Activated T-cell treated with anti-CD3 and anti-CD28 coated beads, Interleukin-2, amount 50 U/mL, for 72 hours (primary cell): Measurements from ENCODE around the gene KREMEN1. TPM values are rescaled to one million over a fixed set of nuclear protein-coding genes. Genes with fewer than 3 reads are reported as not detected.
"Not testable (repeated sequence)": the region's sequence is repeated elsewhere in the genome, so short reads cannot be mapped to it uniquely, and the experiment has no call there.

Experiments used
- ATAC-seq, 2 donors: fragments of 150-1000 bp; cut with Tn5 transposase; replicated peaks in 1 of 2; 2 replicates each; pipeline ENCODE4 v1.10.0; 2021; ENCODE audit warnings: moderate library complexity in 2 of 2, mild to moderate bottlenecking in 1 of 2
- DNase-seq, 2 donors: peaks; one replicate each; pipeline ENCODE4 v3.0.0; 2021 to 2022; ENCODE audit warnings: mixed read lengths in 1 of 2
- H3K27ac Mint-ChIP-seq: one replicate; pipeline ENCODE4 v1.8.0; 2022; ENCODE audit warnings: mild to moderate bottlenecking, moderate library complexity, mixed read lengths
- H3K27me3 Mint-ChIP-seq: one replicate; pipeline ENCODE4 v1.8.0; 2022; ENCODE audit warnings: low read depth, mixed read lengths
- H3K36me3 Mint-ChIP-seq, 2 donors: one replicate each; pipeline ENCODE4 v1.8.0; 2022; ENCODE audit warnings: mixed read lengths in 2 of 2, mild to moderate bottlenecking in 1 of 2; ENCODE audit not compliant: insufficient read depth in 2 of 2
- H3K4me1 Mint-ChIP-seq: one replicate; pipeline ENCODE4 v1.8.0; 2022; ENCODE audit warnings: low read depth, mixed read lengths
- H3K4me3 Mint-ChIP-seq, 2 donors: one replicate each; pipeline ENCODE4 v1.8.0; 2022; ENCODE audit warnings: mild to moderate bottlenecking in 2 of 2, mixed read lengths in 2 of 2, moderate library complexity in 2 of 2
- H3K9me3 Mint-ChIP-seq, 2 donors: one replicate each; pipeline ENCODE4 v1.8.0; 2022; ENCODE audit warnings: mixed read lengths in 2 of 2
- total RNA-seq, 2 donors: library from RNA; stranded (reverse); gene quantifications; one replicate each; pipeline ENCODE4 v1.2.3, GENCODE V29; 2022

Gene KREMEN1
- total RNA-seq, 2 donors from 2014 or later, result 0.09 to 0.53 TPM

GRCh38 chr22:29039148-29039547 lies 33.7 kb upstream of the KREMEN1 start:
- no peaks in the 10 kb centered on the region for H3K4me1 Mint-ChIP-seq
- no peak overlapping the region for H3K4me3 Mint-ChIP-seq
- H3K36me3 Mint-ChIP-seq, result no peaks in the 10 kb centered on the region
- peaks cover 10% of the 10 kb centered on the region for H3K27me3 Mint-ChIP-seq
- no peak for DNase-seq
- H3K27ac Mint-ChIP-seq, result no peak overlapping the region
- H3K9me3 Mint-ChIP-seq, result no peaks in the 10 kb centered on the region
- ATAC-seq, result no peak

GRCh38 chr22:29039684-29040083 lies 33.2 kb upstream of the KREMEN1 start:
- H3K27me3 Mint-ChIP-seq, result peaks cover 10% of the 10 kb centered on the region
- H3K36me3 Mint-ChIP-seq, ATAC-seq, H3K27ac Mint-ChIP-seq, H3K9me3 Mint-ChIP-seq, H3K4me3 Mint-ChIP-seq, H3K4me1 Mint-ChIP-seq, DNase-seq: not testable (repeated sequence)

- no peak overlapping the region for H3K27ac Mint-ChIP-seq
- H3K9me3 Mint-ChIP-seq, result no peaks in the 10 kb centered on the region
- no peaks in the 10 kb centered on the region for H3K4me1 Mint-ChIP-seq
- H3K36me3 Mint-ChIP-seq, result no peaks in the 10 kb centered on the region
- H3K4me3 Mint-ChIP-seq, result no peak overlapping the region
- DNase-seq (peak; percentile 64 to 66), ATAC-seq (peak; percentile 60 to 68)
- peaks cover 10% of the 10 kb centered on the region for H3K27me3 Mint-ChIP-seq
These were observed 32.2 kb upstream of the KREMEN1 start for GRCh38 chr22:29040385-29041275.

- Mint-ChIP-seq H3K27me3 (peaks cover 10% of the 10 kb centered on the region), H3K27ac (no peak overlapping the region), H3K36me3 (no peaks in the 10 kb centered on the region), H3K9me3 (no peaks in the 10 kb centered on the region), H3K4me3 (no peak overlapping the region), H3K4me1 (no peaks in the 10 kb centered on the region)
- DNase-seq (no peak), ATAC-seq (no peak)
These were observed 31.4 kb upstream of the KREMEN1 start for GRCh38 chr22:29041408-29041807.

- no peak overlapping the region for H3K4me3 Mint-ChIP-seq
- H3K9me3 Mint-ChIP-seq, result no peaks in the 10 kb centered on the region
- no peak overlapping the region for H3K27ac Mint-ChIP-seq
- DNase-seq (no peak), ATAC-seq (no peak)
- H3K4me1 Mint-ChIP-seq, result no peaks in the 10 kb centered on the region
- peaks cover 10% of the 10 kb centered on the region for H3K27me3 Mint-ChIP-seq
- H3K36me3 Mint-ChIP-seq, result no peaks in the 10 kb centered on the region
These were observed 28.8 kb upstream of the KREMEN1 start for GRCh38 chr22:29043906-29044575.

GRCh38 chr22:29044657-29045176 lies 28.1 kb upstream of the KREMEN1 start:
- no peak for ATAC-seq
- no peak for DNase-seq
- Mint-ChIP-seq H3K36me3 (no peaks in the 10 kb centered on the region), H3K27me3 (peaks cover 10% of the 10 kb centered on the region), H3K4me3 (no peak overlapping the region), H3K27ac (no peak overlapping the region), H3K4me1 (no peaks in the 10 kb centered on the region), H3K9me3 (no peaks in the 10 kb centered on the region)

GRCh38 chr22:29048822-29049654 lies 23.8 kb upstream of the KREMEN1 start:
- ATAC-seq (no peak), DNase-seq (no peak)
- H3K4me1 Mint-ChIP-seq, result no peaks in the 10 kb centered on the region
- no peaks in the 10 kb centered on the region for H3K36me3 Mint-ChIP-seq
- no peaks in the 10 kb centered on the region for H3K9me3 Mint-ChIP-seq
- no peaks in the 10 kb centered on the region for H3K27me3 Mint-ChIP-seq
- no peak overlapping the region for H3K4me3 Mint-ChIP-seq
- no peak overlapping the region for H3K27ac Mint-ChIP-seq

- no peaks in the 10 kb centered on the region for H3K9me3 Mint-ChIP-seq
- no peak overlapping the region for H3K4me3 Mint-ChIP-seq
- H3K36me3 Mint-ChIP-seq, result no peaks in the 10 kb centered on the region
- H3K27me3 Mint-ChIP-seq, result no peaks in the 10 kb centered on the region
- no peak for DNase-seq
- H3K4me1 Mint-ChIP-seq, result no peaks in the 10 kb centered on the region
- no peak for ATAC-seq
- no peak overlapping the region for H3K27ac Mint-ChIP-seq
These were observed 23.1 kb upstream of the KREMEN1 start for GRCh38 chr22:29049655-29050263.

- no peaks in the 10 kb centered on the region for H3K9me3 Mint-ChIP-seq
- ATAC-seq (no peak), DNase-seq (no peak)
- no peaks in the 10 kb centered on the region for H3K27me3 Mint-ChIP-seq
- H3K27ac Mint-ChIP-seq, result no peak overlapping the region
- no peak overlapping the region for H3K4me3 Mint-ChIP-seq
- no peaks in the 10 kb centered on the region for H3K36me3 Mint-ChIP-seq
- H3K4me1 Mint-ChIP-seq, result no peaks in the 10 kb centered on the region
These were observed 22.4 kb upstream of the KREMEN1 start for GRCh38 chr22:29050457-29050856.

- H3K9me3 Mint-ChIP-seq, result no peaks in the 10 kb centered on the region
- H3K4me3 Mint-ChIP-seq, result no peak overlapping the region
- H3K36me3 Mint-ChIP-seq, result no peaks in the 10 kb centered on the region
- ATAC-seq, result no peak
- H3K27me3 Mint-ChIP-seq, result no peaks in the 10 kb centered on the region
- no peak for DNase-seq
- no peak overlapping the region for H3K27ac Mint-ChIP-seq
- no peaks in the 10 kb centered on the region for H3K4me1 Mint-ChIP-seq
These were observed 19.7 kb upstream of the KREMEN1 start for GRCh38 chr22:29053048-29053702.

GRCh38 chr22:29054251-29054767 lies 18.5 kb upstream of the KREMEN1 start:
- H3K27ac Mint-ChIP-seq, result no peak overlapping the region
- H3K9me3 Mint-ChIP-seq, result no peaks in the 10 kb centered on the region
- H3K36me3 Mint-ChIP-seq, result no peaks in the 10 kb centered on the region
- H3K4me3 Mint-ChIP-seq, result no peak overlapping the region
- DNase-seq (no peak), ATAC-seq (no peak)
- no peaks in the 10 kb centered on the region for H3K27me3 Mint-ChIP-seq
- H3K4me1 Mint-ChIP-seq, result no peaks in the 10 kb centered on the region

GRCh38 chr22:29055192-29055830 lies 17.5 kb upstream of the KREMEN1 start:
- Mint-ChIP-seq H3K36me3 (no peaks in the 10 kb centered on the region), H3K4me1 (no peaks in the 10 kb centered on the region), H3K27ac (no peak overlapping the region), H3K4me3 (no peak overlapping the region), H3K27me3 (peaks cover 4% of the 10 kb centered on the region), H3K9me3 (no peaks in the 10 kb centered on the region)
- DNase-seq, result no peak
- ATAC-seq, result no peak
